GM23338 (cell line): ENCODE measurements around the gene CCDC57. TPM values are rescaled to one million over a fixed set of nuclear protein-coding genes. Genes with fewer than 3 reads are reported as not detected.

Source experiments
- ATAC-seq: fragments of 200-7000 bp; cut with Tn5 transposase; 3 replicates; pipeline ENCODE4 v1.9.1; 2020
- DNase-seq: peaks from one replicate; pipeline ENCODE4 v3.0.0-alpha.2; 2015; ENCODE audit warnings: low spot score
- H2AFZ ChIP-seq: fragments of 200-600 bp; sonication (generic); 2 replicates; pipeline ENCODE4 v1.8.0; 2016; ENCODE audit warnings: antibody characterized with exemption, mild to moderate bottlenecking, moderate library complexity
- H3F3A ChIP-seq: fragments of 200-600 bp; sonication (generic); replicated peaks from 2 replicates; pipeline ENCODE4 v1.8.0; 2017; ENCODE audit warnings: antibody characterized with exemption, mixed run types, low read depth
- H3K27ac ChIP-seq: fragments of 200-600 bp; sonication (generic); 2 replicates; pipeline ENCODE4 v1.6.1; 2016; ENCODE audit warnings: low read depth
- H3K27me3 ChIP-seq: fragments of 200-600 bp; sonication (generic); 2 replicates; pipeline ENCODE4 v1.8.0; 2016; ENCODE audit warnings: mild to moderate bottlenecking, mixed run types, moderate library complexity; ENCODE audit not compliant: insufficient read depth
- H3K36me3 ChIP-seq: fragments of 200-600 bp; sonication (generic); 2 replicates; pipeline ENCODE4 v1.8.0; 2016; ENCODE audit warnings: mild to moderate bottlenecking; ENCODE audit not compliant: insufficient read depth
- H3K4me1 ChIP-seq: fragments of 200-600 bp; sonication (generic); 2 replicates; pipeline ENCODE4 v1.8.0; 2016; ENCODE audit warnings: mild to moderate bottlenecking, moderate library complexity; ENCODE audit not compliant: insufficient read depth
- H3K4me2 ChIP-seq: fragments of 200-600 bp; sonication (generic); 2 replicates; pipeline ENCODE4 v1.7.1; 2017; ENCODE audit warnings: mixed run types
- H3K4me3 ChIP-seq: fragments of 200-600 bp; sonication (generic); 2 replicates; pipeline ENCODE4 v1.6.1; 2016; ENCODE audit warnings: mixed run types
- H3K79me2 ChIP-seq: fragments of 200-600 bp; sonication (generic); replicated peaks from 2 replicates; pipeline ENCODE4 v1.8.0; 2017; ENCODE audit warnings: mild to moderate bottlenecking; ENCODE audit not compliant: insufficient read depth
- H3K9me2 ChIP-seq: fragments of 200-600 bp; sonication (generic); 2 replicates; pipeline ENCODE4 v1.8.0; 2017; ENCODE audit not compliant: insufficient read depth
- H4K20me1 ChIP-seq: fragments of 200-600 bp; sonication (generic); replicated peaks from 2 replicates; pipeline ENCODE4 v1.8.0; 2017; ENCODE audit warnings: mild to moderate bottlenecking; ENCODE audit not compliant: insufficient read depth
- H3K27ac Mint-ChIP-seq: 2 replicates; pipeline ENCODE4 v1.8.0; 2020; ENCODE audit warnings: inconsistent platforms, mild to moderate bottlenecking, moderate library complexity, mixed read lengths
- H3K27me3 Mint-ChIP-seq: 3 replicates; pipeline ENCODE4 v1.8.0; 2022; ENCODE audit warnings: low read depth, mild to moderate bottlenecking, moderate library complexity, mixed read lengths, inconsistent platforms; ENCODE audit not compliant: insufficient read depth, poor library complexity
- H3K36me3 Mint-ChIP-seq: 3 replicates; pipeline ENCODE4 v1.8.0; 2021; ENCODE audit warnings: low read depth, mild to moderate bottlenecking, inconsistent platforms, moderate library complexity, mixed read lengths
- H3K4me1 Mint-ChIP-seq: 3 replicates; pipeline ENCODE4 v1.8.0; 2020; ENCODE audit warnings: mild to moderate bottlenecking, inconsistent platforms, mixed read lengths
- H3K4me3 Mint-ChIP-seq: 3 replicates; pipeline ENCODE4 v1.8.0; 2021; ENCODE audit warnings: moderate library complexity, mild to moderate bottlenecking, inconsistent platforms, mixed read lengths
- H3K9me3 Mint-ChIP-seq: 3 replicates; pipeline ENCODE4 v1.8.0; 2020; ENCODE audit warnings: moderate library complexity, mild to moderate bottlenecking, inconsistent platforms, mixed read lengths
- CREB1 ChIP-seq: fragments of 250-450 bp; sonication (Bioruptor Pico); IDR thresholded peaks from 2 replicates; pipeline ENCODE4 v1.5.0; 2020; ENCODE audit warnings: low read depth, mild to moderate bottlenecking, moderate library complexity
- ETS1 ChIP-seq: IDR thresholded peaks from 2 replicates; pipeline ENCODE4 v1.6.1; 2016; ENCODE audit warnings: antibody characterized with exemption
- EZH2 ChIP-seq: fragments of 200-600 bp; sonication (generic); IDR thresholded peaks from one replicate; pipeline ENCODE4 v1.8.0; 2017; ENCODE audit warnings: antibody characterized with exemption, mild to moderate bottlenecking, low read depth; ENCODE audit not compliant: unreplicated experiment
- EZH2phosphoT487 ChIP-seq: fragments of 200-600 bp; sonication (generic); IDR thresholded peaks from one replicate; pipeline ENCODE4 v1.8.1; 2018; ENCODE audit warnings: antibody characterized with exemption; ENCODE audit not compliant: unreplicated experiment
- JUNB ChIP-seq: IDR thresholded peaks from one replicate; pipeline ENCODE4 v1.6.1; 2016; ENCODE audit warnings: antibody characterized with exemption; ENCODE audit not compliant: unreplicated experiment
- NANOG ChIP-seq: IDR thresholded peaks from 2 replicates; pipeline ENCODE4 v1.6.1; 2016; ENCODE audit warnings: antibody characterized with exemption, borderline replicate concordance
- POLR2AphosphoS5 ChIP-seq: IDR thresholded peaks from 2 replicates; pipeline ENCODE4 v1.6.1; 2016; ENCODE audit warnings: antibody characterized with exemption, low read depth
- REST ChIP-seq: IDR thresholded peaks from one replicate; pipeline ENCODE4 v1.6.1; 2018; ENCODE audit warnings: antibody characterized with exemption; ENCODE audit not compliant: unreplicated experiment
- STAT1 ChIP-seq: IDR thresholded peaks from one replicate; pipeline ENCODE4 v1.6.1; 2016; ENCODE audit warnings: antibody characterized with exemption; ENCODE audit not compliant: unreplicated experiment
- ZNF114 ChIP-seq: fragments of 250-450 bp; sonication (Bioruptor Pico); IDR thresholded peaks from 2 replicates; pipeline ENCODE4 v1.5.0; 2020; ENCODE audit warnings: mild to moderate bottlenecking, moderate library complexity
- ZNF331 ChIP-seq: fragments of 250-450 bp; sonication (Bioruptor Pico); IDR thresholded peaks from 2 replicates; pipeline ENCODE4 v1.5.0; 2020; ENCODE audit warnings: low read depth, mild to moderate bottlenecking, moderate library complexity
- ZNF462 ChIP-seq: fragments of 250-450 bp; sonication (Bioruptor Pico); IDR thresholded peaks from 2 replicates; pipeline ENCODE4 v1.5.0; 2020; ENCODE audit warnings: mild to moderate bottlenecking, moderate library complexity
- polyA plus RNA-seq: library from polyadenylated mRNA; unstranded; fragments of >200 nt; fragmentation: Nextera tagmentation; extraction: Ambion mirVana; gene quantifications from 2 replicates; pipeline ENCODE4 v1.2.1, GENCODE V29; 2016
- total RNA-seq: library from RNA; depleted of rRNA; stranded (reverse); fragments of >200 nt; shearing (Covaris generic); gene quantifications from 2 replicates; pipeline ENCODE4 v1.2.3, GENCODE V29; 2014
- TF ChIP-seq, protein P1 (sequence below), 2 experiments: fragments of 200-600 bp in 1 of 2; sonication (generic) in 1 of 2; conservative IDR thresholded peaks; 2 replicates each; pipeline versions ENCODE4 v1.5.1 to v1.6.1; 2016 to 2017; ENCODE audit warnings: antibody characterized with exemption in 2 of 2, low read depth in 2 of 2, mild to moderate bottlenecking in 2 of 2, moderate library complexity in 1 of 2

Gene CCDC57
- total and polyA plus RNA-seq, 2 experiments from 2014 or later: 7.0 to 16.3 TPM

GRCh38 chr17:82256242-82256885 is 43.7 kb upstream of the CCDC57 start:
- Mint-ChIP-seq H3K4me1 (no peaks in the 10 kb centered on the region), H3K4me3 (no peak overlapping the region), H3K27ac (no peak overlapping the region), H3K36me3 (peaks cover 83% of the 10 kb centered on the region), H3K27me3 (peaks cover 10% of the 10 kb centered on the region), H3K9me3 (peaks cover 7% of the 10 kb centered on the region)
- H2AFZ ChIP-seq: no peak overlapping the region
- H3F3A ChIP-seq: peaks cover 18% of the 10 kb centered on the region
- H3K9me2 ChIP-seq: no peaks in the 10 kb centered on the region
- H3K27ac ChIP-seq: no peak overlapping the region
- no peaks in the 10 kb centered on the region for H3K27me3 ChIP-seq
- H3K4me2 ChIP-seq: no peak overlapping the region
- H3K4me3 ChIP-seq: no peak overlapping the region
- no peak for TF ChIP-seq CREB1
- no peak for TF ChIP-seq POLR2AphosphoS5
- TF ChIP-seq ZNF462 (CRISPR knock-in tag): no peak
- no peak for TF ChIP-seq JUNB
- no peak for TF ChIP-seq ZNF331 (CRISPR knock-in tag)
- no peak for TF ChIP-seq ETS1
- no peak for TF ChIP-seq EZH2
- TF ChIP-seq ZNF114: no peak
- TF ChIP-seq, protein P1, sequence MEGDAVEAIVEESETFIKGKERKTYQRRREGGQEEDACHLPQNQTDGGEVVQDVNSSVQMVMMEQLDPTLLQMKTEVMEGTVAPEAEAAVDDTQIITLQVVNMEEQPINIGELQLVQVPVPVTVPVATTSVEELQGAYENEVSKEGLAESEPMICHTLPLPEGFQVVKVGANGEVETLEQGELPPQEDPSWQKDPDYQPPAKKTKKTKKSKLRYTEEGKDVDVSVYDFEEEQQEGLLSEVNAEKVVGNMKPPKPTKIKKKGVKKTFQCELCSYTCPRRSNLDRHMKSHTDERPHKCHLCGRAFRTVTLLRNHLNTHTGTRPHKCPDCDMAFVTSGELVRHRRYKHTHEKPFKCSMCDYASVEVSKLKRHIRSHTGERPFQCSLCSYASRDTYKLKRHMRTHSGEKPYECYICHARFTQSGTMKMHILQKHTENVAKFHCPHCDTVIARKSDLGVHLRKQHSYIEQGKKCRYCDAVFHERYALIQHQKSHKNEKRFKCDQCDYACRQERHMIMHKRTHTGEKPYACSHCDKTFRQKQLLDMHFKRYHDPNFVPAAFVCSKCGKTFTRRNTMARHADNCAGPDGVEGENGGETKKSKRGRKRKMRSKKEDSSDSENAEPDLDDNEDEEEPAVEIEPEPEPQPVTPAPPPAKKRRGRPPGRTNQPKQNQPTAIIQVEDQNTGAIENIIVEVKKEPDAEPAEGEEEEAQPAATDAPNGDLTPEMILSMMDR (conservative IDR thresholded peaks at IDR 0.05; ENCODE audit: low read depth in 2 of 2): no peak
- TF ChIP-seq STAT1: no peak
- TF ChIP-seq NANOG: no peak
- no peak for TF ChIP-seq EZH2phosphoT487
- no peak for TF ChIP-seq REST
- peaks cover 49% of the 10 kb centered on the region for H4K20me1 ChIP-seq
- no peaks in the 10 kb centered on the region for H3K4me1 ChIP-seq
- no peak for DNase-seq
- H3K36me3 ChIP-seq: peaks cover 53% of the 10 kb centered on the region
- ATAC-seq: no peak
- H3K79me2 ChIP-seq: peaks cover 69% of the 10 kb centered on the region
